B cell (primary cell): Measurements from ENCODE around the gene AKT3. TPM values are rescaled to one million over a fixed set of nuclear protein-coding genes. Genes with fewer than 3 reads are reported as not detected.

Experiments
- ATAC-seq: fragments of 200-7000 bp; cut with Tn5 transposase; one replicate; pipeline ENCODE4 v1.10.0; 2021; ENCODE audit warnings: low read depth, mild to moderate bottlenecking, moderate number of reproducible peaks, moderate library complexity
- CTCF ChIA-PET: fragments of 350-600 bp; sonication (Branson Sonifier 250); formaldehyde crosslinking; loops from one replicate; lab custom pipeline; 2021; ENCODE audit warnings: antibody characterized with exemption, inconsistent platforms; lab: Charles Lee
- POLR2A ChIA-PET: fragments of 350-600 bp; sonication (Branson Sonifier 250); formaldehyde crosslinking; loops from one replicate; lab custom pipeline; 2021; ENCODE audit warnings: antibody characterized with exemption; lab: Charles Lee
- DNase-seq: peaks from one replicate; pipeline ENCODE4 v3.0.0; 2013
- H2AFZ ChIP-seq: 2 replicates; pipeline ENCODE4 v1.6.1; 2012; ENCODE audit warnings: mild to moderate bottlenecking, low read depth, low read length; ENCODE audit not compliant: insufficient read depth, poor library complexity, severe bottlenecking
- H3K27ac ChIP-seq, 2 donors: 1 replicate in 1 of 2; 2 replicates in 1 of 2; pipeline ENCODE4 v1.5.1; 2012 to 2013; ENCODE audit warnings: low read length in 2 of 2, mild to moderate bottlenecking in 2 of 2, moderate library complexity in 1 of 2
- H3K27me3 ChIP-seq, 4 experiments: fragments of 200-600 bp in 1 of 4; sonication (generic) in 1 of 4; replicated peaks in 1 of 4; 1 replicate in 2 of 4; 2 replicates in 2 of 4; pipeline versions ENCODE4 v1.6.1 to v1.7.0; 2013 to 2016; ENCODE audit warnings: low read length in 3 of 4, mild to moderate bottlenecking in 2 of 4, mixed read lengths in 1 of 4, moderate library complexity in 1 of 4; ENCODE audit not compliant: insufficient read depth in 4 of 4, control insufficient read depth in 3 of 4; ENCODE audit errors: control extremely low read depth in 1 of 4
- H3K36me3 ChIP-seq, 2 experiments: replicated peaks in 1 of 2; 1 replicate in 1 of 2; 2 replicates in 1 of 2; pipeline versions ENCODE4 v1.6.1 to v1.7.1; 2013; ENCODE audit warnings: low read length in 1 of 2; ENCODE audit not compliant: insufficient read depth in 2 of 2, control insufficient read depth in 1 of 2; ENCODE audit errors: control extremely low read depth in 1 of 2, extremely low read depth in 1 of 2
- H3K4me1 ChIP-seq, 2 donors: fragments of 200-600 bp in 1 of 2; sonication (generic) in 1 of 2; 1 replicate in 1 of 2; 2 replicates in 1 of 2; pipeline versions ENCODE4 v1.5.1 to v1.6.1; 2013 to 2017; ENCODE audit warnings: low read length in 2 of 2; ENCODE audit not compliant: control insufficient read depth in 2 of 2, insufficient read depth in 2 of 2
- H3K4me2 ChIP-seq: replicated peaks from 2 replicates; pipeline ENCODE3; 2012; ENCODE audit warnings: mild to moderate bottlenecking, low read depth, low read length; ENCODE audit not compliant: poor library complexity, severe bottlenecking
- H3K4me3 ChIP-seq, 5 experiments: fragments of 200-600 bp in 1 of 5; sonication (generic) in 1 of 5; 1 replicate in 3 of 5; 2 replicates in 2 of 5; pipeline versions ENCODE4 v1.5.1 to v1.7.0; 2011 to 2016; ENCODE audit warnings: low read length in 4 of 5, mild to moderate bottlenecking in 4 of 5, low read depth in 2 of 5, control low read depth in 1 of 5, moderate library complexity in 1 of 5; ENCODE audit not compliant: insufficient read depth in 1 of 5; ENCODE audit errors: control extremely low read depth in 1 of 5, extremely low read depth in 1 of 5
- H3K79me2 ChIP-seq: fragments of 200-600 bp; sonication (generic); one replicate; pipeline ENCODE4 v1.6.0; 2016; ENCODE audit warnings: low read length; ENCODE audit not compliant: control insufficient read depth, insufficient read depth
- H3K9ac ChIP-seq: fragments of 200-600 bp; sonication (generic); 2 replicates; pipeline ENCODE4 v1.6.1; 2017; ENCODE audit warnings: mild to moderate bottlenecking, low read length, moderate library complexity
- H3K9me3 ChIP-seq, 3 donors: one replicate each; pipeline versions ENCODE4 v1.6.1 to v1.7.1; 2013; ENCODE audit warnings: low read length in 2 of 3; ENCODE audit not compliant: control insufficient read depth in 2 of 3, insufficient read depth in 1 of 3; ENCODE audit errors: control extremely low read depth in 1 of 3
- H4K20me1 ChIP-seq: 2 replicates; pipeline ENCODE4 v1.6.0; 2012; ENCODE audit warnings: mild to moderate bottlenecking, low read length; ENCODE audit not compliant: insufficient read depth, control insufficient read depth, poor library complexity, severe bottlenecking
- H3K27ac Mint-ChIP-seq: one replicate; pipeline ENCODE4 v1.8.0; 2021; ENCODE audit warnings: mixed read lengths
- H3K27me3 Mint-ChIP-seq: one replicate; pipeline ENCODE4 v1.8.0; 2021; ENCODE audit warnings: mixed read lengths
- H3K4me1 Mint-ChIP-seq: one replicate; pipeline ENCODE4 v1.8.0; 2021; ENCODE audit warnings: mixed read lengths
- H3K4me3 Mint-ChIP-seq: one replicate; pipeline ENCODE4 v1.8.0; 2021; ENCODE audit warnings: mixed read lengths
- H3K9me3 Mint-ChIP-seq: one replicate; pipeline ENCODE4 v1.8.0; 2022; ENCODE audit warnings: mixed read lengths; ENCODE audit not compliant: insufficient read depth
- EZH2 ChIP-seq: IDR thresholded peaks from 2 replicates; pipeline ENCODE4 v1.6.1; 2012; ENCODE audit warnings: borderline replicate concordance, low read depth, mild to moderate bottlenecking, moderate library complexity, low read length; ENCODE audit not compliant: insufficient read depth, poor library complexity, severe bottlenecking
- WGBS: methylation state at CpG from one replicate; pipeline ENCODE4 v1.1.5; 2013; ENCODE audit warnings: missing lambda C conversion rate; ENCODE audit not compliant: insufficient coverage; 5-methylcytosine and 5-hydroxymethylcytosine counted together
- intact Hi-C: fragments of 100-400 bp; cut with micrococcal nuclease; formaldehyde crosslinking; loops from one replicate; pipeline ENCODE4 v1.10.0; 2022
- polyA plus RNA-seq: library from polyadenylated mRNA; depleted of rRNA; stranded (reverse); fragments of >200 nt; gene quantifications from 2 replicates; pipeline ENCODE4 v1.2.3, GENCODE V29; 2012
- total RNA-seq, 2 donors: library from RNA; stranded (reverse); fragments of 120-200 nt in 1 of 2; gene quantifications; 1 replicate in 1 of 2; 2 replicates in 1 of 2; pipeline versions ENCODE4 v1.2.3 to v1.2.4, GENCODE V29; 2013 to 2022
- TF ChIP-seq, protein P1 (sequence below): fragments of 200-600 bp; IDR thresholded peaks from one replicate; pipeline ENCODE4 v1.8.0; 2022; ENCODE audit warnings: antibody characterized with exemption, mild to moderate bottlenecking

The AKT3 gene
- total and polyA plus RNA-seq, 2 donors (not counting 1 experiment from before 2014, with no cell fraction given) = 4.4 to 148 TPM

DNA sequence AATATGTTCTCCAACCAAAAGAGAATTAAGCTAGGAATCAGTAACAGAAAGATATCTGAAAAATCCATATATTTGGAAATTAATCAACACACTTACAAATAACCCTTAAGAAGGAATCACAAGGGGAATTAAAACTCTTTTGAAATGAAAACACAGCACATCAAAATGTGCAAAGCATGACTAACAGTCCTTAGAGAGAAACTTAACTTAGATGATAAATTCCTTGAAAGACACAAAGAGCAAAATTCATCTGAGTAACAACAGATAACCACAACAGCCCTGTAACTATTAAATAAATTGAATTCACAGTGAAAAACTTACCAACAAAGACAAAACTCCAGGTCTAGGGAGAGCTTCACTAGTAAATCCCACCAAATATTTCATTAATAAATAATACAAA is 310.4 kb downstream of the AKT3 start:
- Mint-ChIP-seq H3K4me3 (no peak overlapping the region), H3K9me3 (no peaks in the 10 kb centered on the region), H3K4me1 (peaks cover 2% of the 10 kb centered on the region), H3K27ac (no peak overlapping the region), H3K27me3 (no peaks in the 10 kb centered on the region)
- ChIA-PET CTCF (no interaction called here), POLR2A (no interaction called here)
- H4K20me1 ChIP-seq = no peaks in the 10 kb centered on the region
- ATAC-seq = no peak
- no peaks in the 10 kb centered on the region for H3K4me1 ChIP-seq
- no peaks in the 10 kb centered on the region for H3K79me2 ChIP-seq
- peaks cover 0 to 3% of the 10 kb centered on the region in 2 experiments for H3K36me3 ChIP-seq
- no peak overlapping the region for H2AFZ ChIP-seq
- H3K9me3 ChIP-seq = no peaks in the 10 kb centered on the region
- no peak overlapping the region for H3K27ac ChIP-seq
- TF ChIP-seq, protein P1, sequence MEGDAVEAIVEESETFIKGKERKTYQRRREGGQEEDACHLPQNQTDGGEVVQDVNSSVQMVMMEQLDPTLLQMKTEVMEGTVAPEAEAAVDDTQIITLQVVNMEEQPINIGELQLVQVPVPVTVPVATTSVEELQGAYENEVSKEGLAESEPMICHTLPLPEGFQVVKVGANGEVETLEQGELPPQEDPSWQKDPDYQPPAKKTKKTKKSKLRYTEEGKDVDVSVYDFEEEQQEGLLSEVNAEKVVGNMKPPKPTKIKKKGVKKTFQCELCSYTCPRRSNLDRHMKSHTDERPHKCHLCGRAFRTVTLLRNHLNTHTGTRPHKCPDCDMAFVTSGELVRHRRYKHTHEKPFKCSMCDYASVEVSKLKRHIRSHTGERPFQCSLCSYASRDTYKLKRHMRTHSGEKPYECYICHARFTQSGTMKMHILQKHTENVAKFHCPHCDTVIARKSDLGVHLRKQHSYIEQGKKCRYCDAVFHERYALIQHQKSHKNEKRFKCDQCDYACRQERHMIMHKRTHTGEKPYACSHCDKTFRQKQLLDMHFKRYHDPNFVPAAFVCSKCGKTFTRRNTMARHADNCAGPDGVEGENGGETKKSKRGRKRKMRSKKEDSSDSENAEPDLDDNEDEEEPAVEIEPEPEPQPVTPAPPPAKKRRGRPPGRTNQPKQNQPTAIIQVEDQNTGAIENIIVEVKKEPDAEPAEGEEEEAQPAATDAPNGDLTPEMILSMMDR = no peak
- TF ChIP-seq EZH2 = no peak
- intact Hi-C loops = no loop called here
- H3K4me3 ChIP-seq = no peak overlapping the region
- H3K27me3 ChIP-seq = no peaks in the 10 kb centered on the region
- H3K4me2 ChIP-seq = no peak overlapping the region
- H3K9ac ChIP-seq = no peak overlapping the region
- DNase-seq = no peak

DNA sequence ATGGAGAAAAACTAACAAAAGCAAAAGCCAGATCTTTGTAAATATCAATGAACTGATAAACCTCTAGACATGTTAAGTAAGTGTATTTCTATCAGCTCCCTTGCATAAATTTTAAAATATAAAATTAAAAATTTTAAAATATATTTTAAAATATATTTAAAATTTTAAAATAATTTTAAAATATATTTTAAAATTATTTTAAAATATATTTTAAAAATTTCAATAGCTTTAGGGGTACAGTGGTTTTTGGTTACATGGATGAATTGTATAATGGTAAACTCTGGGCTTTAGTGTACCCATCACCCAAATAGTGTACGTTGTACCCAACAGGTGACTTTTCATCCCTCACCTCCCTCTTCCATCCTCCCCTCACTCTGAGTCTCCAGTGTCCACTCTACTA is 315.0 kb downstream of the AKT3 start:
- Histone ChIP-seq H3K4me2 (no peak overlapping the region), H3K9ac (no peak overlapping the region), H3K4me1 (no peaks in the 10 kb centered on the region), H3K27ac (no peak overlapping the region), H2AFZ (no peak overlapping the region), H3K9me3 (no peaks in the 10 kb centered on the region), H3K79me2 (no peaks in the 10 kb centered on the region), H3K4me3 (no peak overlapping the region), H3K27me3 (no peaks in the 10 kb centered on the region), H3K36me3 (peaks cover 0 to 3% of the 10 kb centered on the region in 2 experiments), H4K20me1 (no peaks in the 10 kb centered on the region)
- no peaks in the 10 kb centered on the region for H3K9me3 Mint-ChIP-seq
- DNase-seq = no peak
- no peak overlapping the region for H3K27ac Mint-ChIP-seq
- CTCF ChIA-PET = no interaction called here
- WGBS = 100% methylated on average over 1 of the region's 1 CpG
- TF ChIP-seq, protein P1 = no peak
- no peak for TF ChIP-seq EZH2
- peaks cover 13% of the 10 kb centered on the region for H3K4me1 Mint-ChIP-seq
- POLR2A ChIA-PET = no interaction called here
- no peak for ATAC-seq
- intact Hi-C loops = no loop called here
- no peaks in the 10 kb centered on the region for H3K27me3 Mint-ChIP-seq
- no peak overlapping the region for H3K4me3 Mint-ChIP-seq
